GM04504 (cell line): ENCODE measurements around the gene STK24.
"Not testable (repeated sequence)": the region's sequence is repeated elsewhere in the genome, so short reads cannot be mapped to it uniquely, and the experiment has no call there.

ENCODE experiments used
- DNase-seq: peaks from one replicate; pipeline ENCODE4 v3.0.0-alpha.2; 2012; ENCODE audit warnings: low read depth

The STK24 gene

GRCh38 chr13:98576963-98577835, at the start of gene STK24:
Gene STK24, minus strand, starts transcription at chr13:98577107. Its CDS starts 321 bp downstream, at chr13:98576786.
- peak; percentile 63 for DNase-seq

DNA sequence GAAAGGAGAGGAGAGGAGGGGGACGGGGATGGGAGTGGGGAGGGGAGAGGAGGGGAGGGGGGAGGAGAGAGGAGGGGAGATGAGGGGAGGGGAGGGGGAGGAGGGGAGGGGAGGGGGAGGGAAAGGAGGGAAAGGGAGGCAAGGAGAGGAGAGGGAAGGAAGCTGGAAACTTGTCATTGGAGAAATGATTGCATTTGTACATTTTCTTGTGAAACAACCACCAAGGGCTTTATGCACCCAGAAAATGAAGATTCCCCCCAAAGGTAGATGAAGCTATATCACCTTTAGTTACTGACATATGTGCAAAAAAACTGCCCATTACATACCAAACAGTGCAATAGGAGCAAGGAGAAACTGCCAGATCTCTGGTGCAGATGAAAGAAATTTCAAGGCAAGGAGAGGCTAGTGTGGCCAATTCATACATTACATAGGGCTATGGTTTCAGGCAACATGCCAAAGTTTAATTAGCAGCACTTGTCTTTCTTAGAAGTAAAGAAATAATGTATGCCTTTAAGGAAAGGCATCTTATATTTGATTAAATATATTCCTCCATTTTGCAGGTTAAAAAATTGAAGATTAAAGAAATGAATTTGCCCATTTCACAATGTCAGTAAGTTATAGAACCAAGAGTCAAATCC, 49.5 kb upstream of the STK24 start:
- no peak for DNase-seq

DNA sequence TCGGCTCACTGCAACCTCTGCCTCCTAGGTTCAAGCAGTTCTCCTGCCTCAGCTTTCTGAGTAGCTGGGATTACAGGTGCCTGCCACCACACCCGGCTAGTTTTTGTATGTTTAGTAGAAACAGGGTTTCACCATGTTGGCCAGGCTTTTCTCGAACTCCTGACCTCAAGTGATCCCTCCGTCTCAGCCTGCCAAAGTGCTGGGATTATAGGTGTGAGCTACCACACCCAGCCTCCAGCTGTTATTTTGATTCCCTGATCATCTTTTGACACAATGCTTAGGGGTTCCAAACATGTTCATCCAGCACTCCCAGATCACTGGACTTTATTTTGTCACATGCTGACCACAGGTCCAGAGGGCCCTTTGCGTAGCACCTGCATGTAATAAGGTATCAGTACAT, 47.7 kb upstream of the STK24 start:
- DNase-seq, result not testable (repeated sequence)

DNA sequence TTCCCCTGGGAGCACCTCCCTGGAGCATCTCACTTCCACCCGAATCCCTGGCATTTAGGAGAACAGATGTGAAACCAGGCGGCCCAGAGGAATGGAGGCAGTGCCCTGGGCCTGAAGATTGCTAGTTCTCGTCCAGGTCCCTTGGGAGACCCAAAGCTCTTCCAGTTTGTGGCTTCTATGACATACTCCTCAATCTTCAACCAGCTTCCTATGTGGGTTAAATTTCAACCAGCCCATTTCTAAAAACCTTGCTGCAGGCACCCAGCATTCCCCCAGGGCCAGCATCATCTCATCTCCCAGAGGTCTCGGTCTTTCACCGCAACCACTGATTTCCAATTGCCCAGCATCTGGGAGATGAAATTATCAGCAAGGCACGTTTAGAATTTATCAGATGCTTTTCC, 46.0 kb upstream of the STK24 start:
- no peak for DNase-seq

GRCh38 chr13:98619556-98619955, 42.6 kb upstream of the STK24 start:
- DNase-seq, result no peak

- not testable (repeated sequence) for DNase-seq
Observed at GRCh38 chr13:98615595-98615994, 38.7 kb upstream of the STK24 start.

GRCh38 chr13:98613591-98613990, 36.7 kb upstream of the STK24 start:
- no peak for DNase-seq

GRCh38 chr13:98609756-98610155, 32.8 kb upstream of the STK24 start:
- DNase-seq, result no peak

- no peak for DNase-seq
Observed at GRCh38 chr13:98606296-98606695, 29.4 kb upstream of the STK24 start.

DNA sequence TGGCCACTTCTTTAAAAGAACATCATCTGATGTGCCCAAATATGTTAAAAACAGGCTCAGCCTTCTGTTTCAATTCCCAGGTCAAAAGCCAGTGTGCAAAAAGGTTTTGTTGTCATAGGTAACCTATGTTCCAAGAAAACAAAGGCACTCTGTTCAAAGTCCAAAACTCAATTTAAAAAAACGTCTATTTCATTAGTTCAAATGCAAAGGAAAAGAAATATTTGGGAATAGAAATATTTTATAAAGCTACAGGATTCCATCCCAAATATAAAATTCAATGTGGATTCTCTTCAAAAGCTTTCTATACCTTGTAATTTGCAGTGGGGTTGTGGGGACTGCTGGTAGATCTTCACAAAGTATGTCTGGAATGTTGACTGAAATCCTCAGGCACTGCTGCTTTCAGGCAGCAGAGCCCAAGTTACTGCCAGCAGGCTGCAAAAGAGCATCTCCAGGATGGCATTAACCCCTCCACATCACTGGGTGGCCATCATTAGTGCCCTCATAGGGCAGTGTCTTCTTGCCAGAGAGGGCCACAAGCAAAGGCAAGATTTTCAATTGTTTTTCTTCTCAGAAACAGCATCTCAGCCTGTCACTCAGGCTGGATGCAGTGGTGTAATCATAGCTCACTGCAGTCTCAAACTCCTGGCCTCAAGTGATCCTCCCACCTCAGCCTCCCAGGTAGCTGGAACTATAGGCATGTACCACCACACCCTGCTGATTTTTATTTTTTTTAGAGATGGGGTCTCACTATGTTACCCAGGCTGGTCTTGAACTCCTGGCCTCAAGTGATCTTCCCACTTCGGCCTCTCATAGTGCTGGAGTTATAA, 22.8 kb upstream of the STK24 start:
- DNase-seq, result no peak

- no peak for DNase-seq
Observed at GRCh38 chr13:98598043-98598442, 21.1 kb upstream of the STK24 start.

DNA sequence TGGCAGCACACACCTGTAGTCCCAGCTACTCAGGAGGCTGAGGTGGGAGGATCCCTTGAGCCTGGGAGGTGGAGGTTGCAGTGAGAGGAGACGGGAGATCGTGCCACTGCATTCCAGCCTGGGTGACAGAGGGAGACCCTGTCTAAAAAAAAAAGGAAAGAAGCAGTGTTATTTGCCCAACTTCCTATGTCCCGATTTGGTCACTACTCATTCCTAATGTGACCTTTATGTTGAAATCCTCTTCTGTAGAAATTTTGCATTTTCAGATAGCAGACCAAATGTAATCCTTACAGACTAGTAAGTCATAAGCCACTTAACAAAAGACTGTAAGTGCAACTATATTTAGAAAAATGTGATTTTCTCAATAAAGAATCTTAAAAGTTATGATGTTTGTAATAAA, 18.2 kb upstream of the STK24 start:
- no peak for DNase-seq

- no peak for DNase-seq
Observed at GRCh38 chr13:98592362-98592732, 15.4 kb upstream of the STK24 start.

DNA sequence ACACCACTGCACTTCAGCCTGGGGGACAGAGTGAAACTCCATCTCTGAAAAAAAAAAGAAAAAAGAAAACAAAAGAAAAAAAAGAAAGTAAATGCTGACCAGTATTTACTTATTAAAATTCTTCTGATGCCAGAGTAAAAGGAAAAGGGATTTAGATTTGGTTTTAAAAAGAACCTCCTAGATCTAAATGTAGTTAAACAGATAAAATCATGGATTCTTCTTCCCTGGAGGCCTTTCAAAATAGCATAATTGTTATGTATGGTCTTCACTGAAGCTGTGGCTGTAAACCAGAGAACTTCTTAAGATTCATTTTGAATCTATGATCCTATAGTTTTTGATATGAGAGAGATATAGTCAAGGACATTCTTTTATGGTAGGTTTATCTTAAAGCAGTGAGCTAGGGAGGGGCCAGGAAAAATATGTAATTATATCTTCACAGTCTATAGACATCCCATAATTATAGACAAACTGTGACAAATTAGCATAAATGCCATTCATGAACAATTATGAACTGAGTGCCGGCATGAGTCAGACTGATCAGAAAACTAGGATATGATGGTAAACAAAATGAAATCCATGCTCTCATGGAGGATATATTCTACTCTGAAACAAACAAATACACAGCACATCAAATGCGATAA, 14.9 kb upstream of the STK24 start:
- no peak for DNase-seq

DNA sequence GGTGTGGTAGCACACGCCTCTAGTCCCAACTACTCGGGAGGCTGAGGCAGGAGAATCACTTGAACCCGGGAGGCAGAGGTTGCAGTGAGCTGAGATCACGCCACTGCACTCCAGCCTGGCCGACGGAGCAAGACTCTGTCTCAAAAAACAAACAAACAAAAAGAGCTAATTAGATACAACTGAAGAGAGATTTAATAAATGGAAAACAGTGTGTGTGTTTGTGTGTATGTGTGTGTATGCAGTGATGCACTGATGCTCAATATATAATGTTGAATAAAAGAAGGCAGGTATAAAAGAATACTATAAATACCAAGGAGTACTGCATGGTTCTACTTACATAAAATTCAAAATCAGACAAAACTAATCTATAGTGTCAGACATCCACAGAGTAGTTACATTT, 13.6 kb upstream of the STK24 start:
- not testable (repeated sequence) for DNase-seq

DNA sequence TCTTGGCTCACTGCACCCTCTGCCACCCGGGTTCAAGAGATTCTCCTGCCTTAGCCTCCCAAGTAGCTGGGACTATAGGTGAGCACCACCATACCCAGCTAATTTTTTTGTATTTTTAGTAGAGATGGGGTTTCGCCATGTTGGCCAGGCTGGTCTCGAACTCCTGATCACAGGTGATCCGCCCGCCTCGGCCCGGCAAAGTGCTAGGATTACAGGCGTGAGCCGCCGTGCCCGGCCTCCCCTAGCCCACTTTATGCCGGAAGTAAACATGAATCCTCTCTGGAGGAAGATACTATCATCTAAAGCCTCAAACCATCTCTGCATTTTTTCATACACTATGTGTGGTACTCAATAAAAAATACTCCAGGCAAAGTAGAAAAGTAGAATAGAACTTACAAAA, 12.6 kb upstream of the STK24 start:
- not testable (repeated sequence) for DNase-seq

GRCh38 chr13:98586400-98587345, 9.8 kb upstream of the STK24 start:
- no peak for DNase-seq

DNA sequence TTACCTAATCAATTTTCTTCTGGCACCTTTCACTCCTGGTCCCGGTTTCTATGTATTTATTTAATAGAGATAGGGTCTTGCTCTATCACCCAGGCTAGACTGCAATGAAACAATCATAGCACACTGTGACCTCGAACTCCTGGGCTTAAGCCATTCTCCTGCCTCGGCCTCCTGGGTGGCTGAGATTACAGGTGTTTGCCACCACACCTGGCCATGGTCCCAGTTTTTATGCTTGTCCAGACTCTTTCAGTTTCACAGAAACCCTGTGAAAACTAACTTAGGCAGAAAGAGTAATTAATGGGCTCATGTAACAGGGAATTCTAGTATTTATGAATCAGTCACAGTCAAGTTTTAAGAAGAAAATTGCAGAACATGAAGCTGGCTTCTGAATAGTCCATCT, 9.0 kb upstream of the STK24 start:
- DNase-seq, result no peak

- DNase-seq, result no peak
Observed at GRCh38 chr13:98585398-98585754, 8.5 kb upstream of the STK24 start.

DNA sequence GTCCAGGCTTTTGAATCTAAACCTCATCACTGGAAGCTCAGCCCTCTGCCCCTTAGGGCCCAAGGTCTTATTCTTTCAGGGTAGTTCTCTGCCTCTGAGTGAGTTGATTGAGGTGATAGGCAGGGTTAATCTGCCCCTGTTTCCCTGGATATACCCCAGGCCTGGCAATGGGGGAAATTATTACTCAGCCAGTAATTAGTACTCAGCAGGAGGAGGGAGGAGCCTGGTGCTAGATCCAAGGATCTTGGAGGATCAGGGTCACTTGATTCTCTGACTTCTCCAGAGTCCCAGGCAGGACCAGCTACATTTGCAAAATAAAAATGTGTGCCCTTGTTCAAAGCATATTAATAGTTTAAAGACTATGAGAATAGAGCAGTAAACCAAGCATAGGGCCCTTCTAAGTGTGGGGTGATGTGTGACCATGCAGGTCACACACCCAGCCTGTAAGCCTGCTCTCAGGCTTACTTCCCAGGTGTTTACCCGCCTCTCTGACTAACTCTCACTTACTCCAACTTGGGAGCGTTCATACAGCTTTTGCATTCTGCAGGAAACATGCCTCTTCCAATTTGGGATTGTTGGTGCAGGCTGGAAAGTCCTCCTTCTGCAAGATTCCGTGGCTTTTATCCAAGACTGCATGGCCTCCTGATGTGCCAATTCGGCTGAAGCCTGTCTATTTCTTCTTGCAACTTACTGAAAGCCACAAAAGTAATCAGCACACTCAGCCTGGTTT, 7.9 kb upstream of the STK24 start:
- DNase-seq, result no peak
